HG02798 (cell line): Measurements from ENCODE around the gene EMX1.

Source experiments
- ATAC-seq: cut with Tn5 transposase; IDR thresholded peaks from one replicate; pipeline ENCODE4 v1.9.1; 2021; ENCODE audit warnings: mild to moderate bottlenecking; ENCODE audit not compliant: unreplicated experiment, poor library complexity

The EMX1 gene

DNA sequence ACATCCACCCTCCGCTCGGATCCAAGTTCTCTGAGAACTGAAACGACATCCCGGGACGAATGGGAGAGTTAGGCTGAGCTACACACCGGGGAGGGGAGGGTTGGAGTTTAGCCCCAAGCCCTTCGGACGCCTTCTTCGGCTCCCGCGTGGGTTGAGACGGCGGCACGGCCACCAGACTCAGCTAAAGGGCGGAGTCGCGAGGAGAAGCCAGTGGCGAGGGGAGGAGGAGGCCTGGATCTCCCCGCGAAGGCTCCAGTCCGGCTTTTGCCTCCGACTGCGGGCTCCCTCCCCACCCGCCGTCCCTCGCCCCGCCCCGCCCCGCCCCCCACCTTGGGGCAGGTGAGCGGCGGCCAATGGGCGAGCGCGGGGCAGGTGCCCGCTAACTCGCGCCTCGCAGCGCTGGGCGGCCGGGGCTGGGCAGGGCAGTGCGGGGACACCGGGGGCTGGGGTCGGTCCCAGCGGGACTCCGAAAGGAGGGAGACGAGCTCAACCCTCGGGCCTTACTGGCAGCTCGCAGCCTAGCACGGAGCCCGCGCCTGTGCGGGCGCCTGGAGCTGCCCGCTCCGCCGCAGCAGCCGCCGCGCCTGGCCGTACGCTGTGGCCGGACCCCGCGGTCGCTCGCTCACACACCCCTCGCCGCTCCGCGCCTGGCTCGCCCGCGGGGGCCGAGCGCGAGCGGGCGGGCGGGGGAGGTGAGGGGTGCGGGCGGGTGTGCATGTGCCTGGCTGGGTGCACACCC, at the start of gene EMX1:
Gene EMX1, plus strand, starts transcription at position 382 of the 739 bp plus-strand sequence. Its CDS starts 334 bp downstream, at position 716.
- peak; percentile 61 for ATAC-seq

DNA sequence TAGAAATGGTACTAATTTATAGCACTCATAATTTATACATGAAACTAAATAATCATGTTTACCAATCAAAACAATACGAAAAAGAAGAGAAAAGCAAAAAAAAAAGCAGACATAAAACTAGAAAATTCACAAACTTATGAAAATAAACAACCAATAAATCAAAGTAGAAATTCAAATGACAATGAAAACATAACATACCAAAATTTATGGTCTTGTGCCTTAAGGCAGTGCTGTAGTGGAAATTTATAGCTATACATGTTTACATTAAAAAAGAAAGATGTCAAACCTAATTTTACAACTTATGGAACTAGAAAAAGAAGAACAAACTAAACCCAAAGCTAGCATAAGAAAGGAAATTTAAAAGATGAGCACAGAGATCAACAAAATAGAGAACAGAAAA, 46.3 kb upstream of the EMX1 start:
- no peak for ATAC-seq

DNA sequence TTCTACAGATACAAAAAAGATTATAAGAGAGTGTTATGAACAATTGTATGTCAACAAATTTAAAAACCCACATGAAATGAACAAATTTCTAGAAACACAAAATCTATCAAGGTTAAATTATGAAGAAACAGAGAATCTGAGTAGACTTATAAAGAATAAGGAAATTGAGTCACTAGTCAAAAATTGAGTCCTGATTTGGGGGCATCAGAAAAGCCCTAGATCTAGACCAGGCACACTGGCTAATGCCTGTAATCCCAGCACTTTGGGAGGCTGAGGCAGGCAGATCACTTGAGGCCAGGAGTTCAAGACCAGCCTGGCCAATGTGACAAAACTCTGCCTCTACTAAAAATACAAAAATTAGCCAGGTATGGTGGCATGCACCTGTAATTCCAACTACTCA, 45.4 kb upstream of the EMX1 start:
- no peak for ATAC-seq

DNA sequence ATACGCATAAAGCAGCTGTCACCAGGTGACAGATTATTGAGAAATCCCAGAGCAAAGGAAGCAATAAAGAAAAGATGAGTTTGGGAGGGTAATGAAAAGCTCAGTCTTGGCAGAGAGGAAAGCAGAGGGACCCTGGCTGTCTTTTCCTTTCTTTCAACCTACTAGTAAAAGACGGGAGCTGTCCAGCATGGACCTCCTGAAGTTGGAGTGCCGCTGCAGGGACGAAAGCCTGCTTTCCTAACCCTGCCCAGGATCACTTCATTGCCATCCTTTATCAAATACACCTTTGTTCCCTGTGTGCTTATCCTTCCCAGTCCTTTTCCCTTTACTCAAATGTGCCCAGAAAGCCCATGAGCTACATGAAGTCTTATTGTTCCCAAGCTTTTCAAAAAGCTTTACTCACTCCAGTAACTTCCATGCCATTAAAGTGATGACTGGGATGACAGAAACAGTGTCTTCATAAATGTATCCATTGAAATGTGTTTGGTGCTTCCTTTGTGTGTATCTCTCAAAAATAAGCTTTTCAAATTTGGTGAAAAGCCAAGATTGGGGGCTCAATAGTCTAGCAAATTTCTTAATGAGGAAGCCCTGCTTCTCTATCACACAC, 33.9 kb upstream of the EMX1 start:
- no peak for ATAC-seq

DNA sequence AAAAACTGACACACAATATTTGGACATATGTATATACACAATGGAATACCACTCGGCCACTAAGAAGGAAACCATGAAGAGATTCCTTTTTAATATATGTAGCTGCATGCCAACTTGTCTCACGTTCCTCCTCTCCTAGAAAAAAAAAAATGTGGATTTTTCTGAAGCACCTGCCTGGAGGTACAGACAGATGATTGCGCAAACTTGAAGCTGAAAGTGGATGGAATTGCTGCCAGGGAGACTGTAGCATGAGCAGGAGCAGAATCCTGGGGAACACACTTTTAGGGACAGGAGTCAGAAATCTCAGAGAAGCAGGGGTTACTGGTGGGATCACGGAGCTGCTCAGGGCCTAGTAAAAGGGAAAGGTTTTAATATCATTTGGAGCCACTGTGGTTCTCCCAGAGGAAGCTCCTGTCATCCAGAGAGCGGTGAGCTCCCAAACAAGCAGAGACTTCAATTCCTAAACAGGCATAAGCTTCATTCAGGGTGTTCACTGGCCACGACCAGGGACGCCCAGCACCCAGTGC, 30.8 kb upstream of the EMX1 start:
- no peak for ATAC-seq

DNA sequence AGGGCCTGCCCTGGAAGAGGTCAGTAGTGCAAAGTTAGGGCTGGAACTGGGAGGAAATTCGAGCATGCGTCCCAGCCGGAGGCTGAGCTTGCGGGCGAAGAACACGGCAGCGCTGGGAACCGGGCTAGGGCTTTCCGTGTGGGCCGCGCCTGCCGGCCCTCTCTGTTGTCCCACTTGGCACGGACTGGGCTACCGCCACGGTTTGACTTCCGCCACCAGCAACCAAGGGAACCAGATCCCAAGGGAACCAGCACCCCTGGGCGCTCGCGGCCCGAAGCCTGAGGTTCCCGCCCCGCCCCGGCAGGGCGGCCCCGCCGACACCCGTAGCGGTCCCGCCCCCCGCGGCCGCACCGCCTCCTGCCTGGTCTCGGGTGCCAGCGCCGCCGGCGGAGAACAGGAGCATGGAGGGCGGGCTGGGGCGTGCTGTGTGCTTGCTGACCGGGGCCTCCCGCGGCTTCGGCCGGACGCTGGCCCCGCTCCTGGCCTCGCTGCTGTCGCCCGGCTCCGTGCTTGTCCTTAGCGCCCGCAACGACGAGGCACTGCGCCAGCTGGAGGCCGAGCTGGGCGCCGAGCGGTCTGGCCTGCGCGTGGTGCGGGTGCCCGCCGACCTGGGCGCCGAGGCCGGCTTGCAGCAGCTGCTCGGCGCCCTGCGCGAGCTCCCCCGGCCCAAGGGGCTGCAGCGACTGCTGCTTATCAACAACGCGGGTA, 30.1 kb upstream of the EMX1 start, which contains the start of gene SPR:
Gene SPR, plus strand, starts transcription at position 377 of the 708 bp plus-strand sequence. Its CDS starts 25 bp downstream, at position 402.
- ATAC-seq = peak; percentile 93

DNA sequence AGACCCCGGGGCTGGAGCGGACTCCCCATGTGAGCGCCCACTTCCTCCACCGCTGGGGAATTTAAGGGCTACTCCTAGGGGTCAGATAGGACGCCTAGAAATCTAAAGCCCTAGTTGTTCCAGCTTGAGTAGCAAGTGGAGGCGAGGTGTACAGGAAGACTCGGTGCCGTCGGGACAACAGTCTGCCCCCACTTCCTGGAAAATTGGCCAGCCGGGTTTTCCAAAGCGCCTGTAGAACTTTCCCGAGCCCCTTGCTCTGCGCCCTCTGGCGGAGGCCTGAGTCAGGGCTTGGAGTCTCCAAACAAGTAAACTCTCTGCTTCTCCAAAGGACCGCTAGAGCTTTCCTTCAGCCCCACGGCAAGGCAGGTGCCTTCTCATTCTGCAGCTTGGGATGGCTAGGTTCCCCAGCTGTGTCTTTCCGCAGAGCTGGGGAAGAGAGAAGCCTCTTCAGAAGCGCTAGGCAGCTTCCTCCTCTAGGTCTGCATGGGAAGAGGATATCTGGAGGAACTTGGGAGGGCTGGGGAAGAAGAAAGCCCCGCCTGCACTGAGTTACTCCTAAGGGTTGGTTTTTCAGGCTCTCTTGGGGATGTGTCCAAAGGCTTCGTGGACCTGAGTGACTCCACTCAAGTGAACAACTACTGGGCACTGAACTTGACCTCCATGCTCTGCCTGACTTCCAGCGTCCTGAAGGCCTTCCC, 29.4 kb upstream of the EMX1 start:
- ATAC-seq = peak; percentile 39

DNA sequence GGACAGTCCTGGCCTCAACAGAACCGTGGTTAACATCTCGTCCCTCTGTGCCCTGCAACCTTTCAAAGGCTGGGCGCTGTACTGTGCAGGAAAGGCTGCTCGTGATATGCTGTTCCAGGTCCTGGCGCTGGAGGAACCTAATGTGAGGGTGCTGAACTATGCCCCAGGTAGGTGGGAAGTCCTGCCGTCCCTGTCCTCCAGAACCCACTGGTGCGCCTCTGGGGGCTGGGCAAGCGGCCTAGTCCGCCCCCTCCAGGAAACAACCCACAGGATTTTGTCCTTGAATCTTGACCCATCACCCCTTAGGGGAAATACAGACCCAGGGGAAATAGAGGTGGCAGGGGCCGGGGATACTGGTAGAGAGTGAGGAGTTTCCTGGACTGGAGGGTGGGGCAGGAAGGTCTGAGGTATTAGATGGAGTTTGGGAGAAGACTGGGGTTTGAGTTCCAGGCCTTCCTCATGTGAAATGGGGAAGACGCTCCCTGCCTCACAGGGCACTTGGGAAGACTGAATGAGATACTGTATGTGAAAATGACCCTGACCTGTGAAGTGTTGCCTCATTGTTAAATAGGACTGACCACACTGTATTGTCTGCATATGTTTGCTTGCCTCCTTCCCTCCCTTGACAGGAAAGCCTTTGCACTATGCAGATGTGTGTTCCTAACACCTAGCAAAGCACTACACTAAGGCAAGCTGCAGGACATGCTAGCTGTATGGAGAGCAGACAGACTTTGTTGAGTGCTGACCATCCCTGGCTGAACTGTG, 28.7 kb upstream of the EMX1 start:
- no peak for ATAC-seq

DNA sequence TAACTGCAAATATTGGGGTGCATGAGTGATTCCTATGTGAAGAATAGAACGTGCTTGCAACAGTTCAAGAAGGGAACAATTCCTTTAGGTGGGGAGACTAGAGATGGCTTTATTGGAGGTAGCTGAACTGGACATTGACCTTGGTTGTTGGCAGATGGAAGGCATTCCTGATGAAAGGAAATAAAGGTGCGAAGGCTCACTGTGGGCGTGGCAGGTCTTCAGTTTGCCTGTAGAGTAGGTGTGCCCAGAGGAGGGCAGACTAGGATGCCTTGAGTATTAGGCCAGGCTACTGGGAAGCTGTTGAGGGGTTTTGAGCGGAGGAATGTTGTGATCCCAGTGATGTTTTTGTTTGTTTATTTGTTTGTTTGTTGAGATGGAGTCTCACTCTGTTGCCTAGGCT, 27.3 kb upstream of the EMX1 start:
- no peak for ATAC-seq

DNA sequence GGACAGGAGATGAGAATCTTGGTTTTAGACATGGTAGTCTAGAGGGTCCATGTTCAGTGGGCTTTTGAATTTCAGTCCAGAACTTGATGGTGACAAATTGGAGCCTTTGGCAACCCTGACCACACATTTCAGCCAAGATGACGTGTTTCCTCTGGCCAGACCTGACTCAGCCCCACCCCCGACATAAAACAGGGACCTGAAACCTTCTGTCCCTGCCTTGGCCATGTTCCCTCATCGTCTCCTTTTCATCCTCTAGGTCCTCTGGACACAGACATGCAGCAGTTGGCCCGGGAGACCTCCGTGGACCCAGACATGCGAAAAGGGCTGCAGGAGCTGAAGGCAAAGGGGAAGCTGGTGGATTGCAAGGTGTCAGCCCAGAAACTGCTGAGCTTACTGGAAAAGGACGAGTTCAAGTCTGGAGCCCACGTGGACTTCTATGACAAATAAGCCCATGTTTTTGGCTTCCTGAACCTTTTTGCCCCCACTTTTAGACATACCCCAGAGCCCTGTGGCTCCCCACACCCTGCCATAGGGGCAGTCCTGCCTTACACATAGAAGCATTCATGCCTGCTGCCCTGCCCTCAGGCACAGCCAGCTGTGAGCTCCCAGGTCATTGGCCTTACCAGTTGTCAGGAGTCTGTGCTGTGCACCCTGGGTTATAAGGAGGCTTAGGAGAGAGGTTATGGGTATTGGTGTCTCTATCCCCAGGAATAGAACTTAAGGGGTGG, 26.1 kb upstream of the EMX1 start:
- ATAC-seq = no peak

DNA sequence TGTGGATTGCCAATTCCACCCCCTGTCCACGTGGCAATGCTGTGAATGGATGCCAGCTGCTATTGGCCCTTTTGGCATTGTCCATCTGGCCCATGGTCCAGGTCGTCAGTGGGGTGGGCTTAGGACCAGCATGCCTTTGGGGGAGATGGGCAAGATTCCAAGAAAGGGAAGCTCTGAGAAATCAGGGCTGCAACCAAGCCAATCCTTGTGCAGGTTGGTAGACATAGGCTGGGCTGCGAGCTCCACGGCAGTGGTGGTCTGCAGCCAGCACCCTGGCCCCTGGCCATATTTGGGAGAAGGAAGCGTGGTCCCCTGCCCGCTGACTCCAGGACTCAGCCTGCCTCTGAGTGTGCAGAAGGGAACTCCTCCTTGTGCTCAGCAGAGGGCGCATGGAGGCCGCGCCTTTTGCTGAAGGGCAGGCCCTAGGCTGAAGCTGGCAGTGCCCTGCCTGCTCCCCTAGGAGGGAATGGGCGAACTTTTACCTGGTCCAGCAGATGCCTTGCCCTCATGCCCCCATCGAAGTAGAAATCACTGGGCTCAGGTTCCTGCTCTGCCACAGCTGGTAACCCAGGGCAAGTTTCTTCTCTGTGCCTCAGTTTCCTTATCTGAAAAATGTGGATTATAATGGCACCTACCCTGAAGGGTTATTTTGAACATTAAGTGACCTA, 24.7 kb upstream of the EMX1 start:
- ATAC-seq = peak; percentile 66

DNA sequence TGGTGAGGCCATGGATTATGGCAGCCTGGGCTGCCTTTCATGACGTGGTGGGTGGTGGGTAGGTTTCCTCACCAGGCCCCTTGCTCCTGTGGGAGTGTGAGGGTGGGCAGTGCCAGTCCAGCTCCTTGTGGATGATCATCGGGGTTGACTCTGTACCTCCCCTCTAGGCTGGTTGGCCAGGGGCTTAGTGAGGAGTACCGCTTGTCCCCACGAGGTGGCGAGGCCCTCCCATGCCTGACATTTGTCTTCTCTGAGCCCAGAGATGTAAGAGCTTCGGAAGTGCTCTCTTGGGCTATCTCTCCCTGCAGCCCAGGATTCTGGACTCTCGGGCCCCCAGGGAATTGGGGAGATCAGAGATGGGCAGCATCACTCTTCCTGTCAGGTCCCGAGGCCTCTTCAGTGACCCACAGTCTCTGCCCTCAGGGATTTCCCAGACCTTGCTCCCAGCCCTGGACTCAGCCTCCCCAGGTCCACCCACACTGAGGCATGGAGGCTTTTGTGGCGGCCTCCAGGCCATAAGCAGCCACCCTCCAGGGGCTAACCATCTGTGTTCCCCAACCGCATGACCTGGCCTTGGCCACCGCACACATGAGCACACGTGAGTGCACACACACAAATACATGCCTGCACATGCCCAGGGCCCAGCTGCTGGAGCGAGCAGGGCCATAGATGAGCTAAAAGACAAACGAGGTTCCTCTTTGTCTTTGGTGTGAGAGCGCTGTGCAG, 23.6 kb upstream of the EMX1 start:
- peak; percentile 74 for ATAC-seq

DNA sequence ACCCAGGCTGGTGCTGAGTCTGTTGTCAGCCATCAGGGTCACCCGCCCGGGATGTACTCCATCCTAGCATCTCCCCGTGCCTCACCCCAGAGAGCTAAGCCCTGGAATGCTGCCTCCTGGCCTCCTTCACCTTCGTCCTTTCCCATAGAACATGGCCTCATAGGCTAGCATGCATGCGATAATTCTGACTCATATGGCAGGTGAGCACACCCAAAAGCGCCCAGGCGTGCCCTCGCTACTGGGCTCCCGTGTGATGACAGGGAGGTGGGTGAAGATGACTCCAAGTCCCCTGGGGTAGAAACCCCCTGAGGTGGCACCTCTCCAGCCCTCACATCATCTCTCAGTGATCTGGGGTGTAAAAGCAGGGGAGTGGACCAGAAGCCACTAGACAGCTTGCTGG, 22.8 kb upstream of the EMX1 start:
- no peak for ATAC-seq

DNA sequence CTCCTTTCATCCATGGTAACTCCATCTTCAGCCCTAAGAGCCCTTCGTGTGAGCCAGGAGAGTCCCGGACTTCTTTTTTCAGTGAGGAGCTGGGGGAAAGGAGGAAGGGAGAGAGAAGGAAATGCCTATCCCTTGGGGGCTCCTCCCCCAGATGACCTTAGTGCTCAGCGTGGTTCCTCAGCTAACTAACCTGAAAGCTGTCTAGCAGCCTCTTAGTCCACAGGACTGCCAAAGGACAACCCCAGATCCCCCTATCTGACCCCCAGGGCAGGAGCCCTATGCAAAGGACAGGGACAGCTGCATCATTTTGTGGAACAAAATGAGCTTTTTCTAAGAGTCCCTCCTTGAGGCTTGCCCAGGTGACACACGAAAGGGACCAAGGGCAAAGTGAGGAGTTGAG, 22.2 kb upstream of the EMX1 start:
- no peak for ATAC-seq

DNA sequence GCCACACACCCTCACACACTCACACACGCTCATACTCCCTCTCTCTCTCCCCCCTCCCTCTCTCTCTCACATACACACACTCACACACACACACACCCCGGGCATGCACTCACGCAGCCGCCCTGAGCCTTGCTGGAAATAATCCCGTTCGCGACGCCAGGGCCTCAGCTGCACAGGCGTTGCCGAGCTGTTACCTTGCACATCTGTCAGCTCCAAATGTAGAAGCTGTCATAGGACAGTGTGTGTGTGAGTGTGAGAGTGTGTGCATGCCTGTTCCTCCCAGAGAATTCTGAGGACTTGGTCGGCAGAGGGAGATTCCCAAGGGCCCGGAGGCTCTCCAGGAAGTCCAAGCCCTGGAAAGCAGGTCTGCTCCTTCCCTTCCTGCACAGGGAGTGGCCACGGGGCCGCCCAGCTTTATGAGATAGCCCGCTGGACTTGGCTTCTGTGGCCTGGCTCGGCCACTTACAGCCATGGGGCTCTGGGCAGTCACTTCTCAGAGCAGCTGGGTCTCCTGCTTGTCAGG, 21.5 kb upstream of the EMX1 start:
- ATAC-seq = no peak

DNA sequence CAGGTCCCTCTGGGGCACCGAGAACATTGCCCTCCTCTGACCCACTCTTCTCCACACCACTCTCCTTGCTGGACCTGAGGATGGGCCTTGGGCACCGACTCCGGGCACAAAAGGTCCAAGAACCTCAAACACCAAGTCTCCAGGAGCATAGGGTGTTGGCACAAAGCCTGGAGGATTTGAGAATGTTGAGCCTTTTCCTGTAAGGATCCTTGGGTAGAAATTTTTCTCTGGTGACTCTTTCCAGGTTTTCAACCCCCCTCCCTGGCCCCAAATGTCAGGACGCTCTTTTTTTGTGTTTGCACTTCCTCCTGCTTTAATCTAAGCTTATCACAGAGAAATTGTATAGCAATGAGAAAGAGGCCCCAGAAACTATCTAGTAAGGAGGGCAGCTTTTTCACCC, 20.9 kb upstream of the EMX1 start:
- ATAC-seq = no peak

DNA sequence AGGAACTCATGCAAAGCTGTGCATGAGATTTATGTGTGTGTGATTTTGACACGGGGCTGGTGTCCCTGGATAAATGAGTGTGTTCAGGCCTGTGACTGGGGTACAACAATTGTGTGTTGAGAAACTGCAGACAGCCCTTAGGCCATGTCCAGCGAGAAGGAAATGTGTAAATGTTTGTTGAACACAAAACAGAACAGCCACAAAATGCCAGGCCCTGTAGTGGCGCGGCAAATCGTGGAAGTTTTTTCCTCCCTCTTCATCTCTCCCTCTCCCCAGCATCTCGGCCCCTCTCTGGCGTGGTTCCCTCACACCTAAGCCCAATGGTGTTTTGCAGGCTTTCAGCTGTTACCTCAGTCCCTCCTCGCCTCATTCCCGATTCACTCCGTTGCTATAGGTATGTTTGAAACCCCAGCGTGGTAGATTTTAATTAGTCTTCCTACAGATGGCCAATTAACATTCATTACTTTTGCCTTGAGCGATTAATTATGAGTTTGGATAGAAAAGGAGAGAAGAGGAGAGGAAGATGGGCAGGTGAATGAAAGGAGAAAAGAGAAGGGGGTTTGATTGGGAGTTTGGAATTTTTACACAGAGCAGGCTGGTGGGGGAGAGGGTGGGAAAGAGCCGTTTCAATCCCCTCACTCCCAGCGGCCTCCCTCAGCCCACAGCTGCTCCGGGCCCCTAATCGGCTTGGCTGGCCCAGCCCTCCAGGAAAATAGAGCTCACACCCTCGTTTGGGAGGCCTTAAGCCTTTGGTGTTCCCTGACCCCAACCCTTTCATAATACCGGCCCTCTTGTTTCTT, 19.3 kb upstream of the EMX1 start:
- no peak for ATAC-seq
